DOHH2 (cell line): Measurements from ENCODE around the gene ABI3BP.

Source experiments
- H3F3A ChIP-seq: fragments of 200-600 bp; sonication (generic), shearing (Covaris generic); 2 replicates; pipeline ENCODE4 v1.6.0; 2016; ENCODE audit warnings: antibody characterized with exemption, mild to moderate bottlenecking; ENCODE audit not compliant: control insufficient read depth, insufficient read depth
- H3K27ac ChIP-seq: fragments of 200-600 bp; sonication (generic); 2 replicates; pipeline ENCODE4 v1.5.1; 2014; ENCODE audit warnings: low read depth, mild to moderate bottlenecking, low read length, moderate library complexity
- H3K27me3 ChIP-seq: fragments of 200-600 bp; sonication (generic); 2 replicates; pipeline ENCODE4 v1.6.1; 2014; ENCODE audit warnings: mild to moderate bottlenecking, low read length, mixed read lengths; ENCODE audit not compliant: control insufficient read depth
- H3K36me3 ChIP-seq: fragments of 200-600 bp; sonication (generic); 2 replicates; pipeline ENCODE4 v1.6.1; 2014; ENCODE audit warnings: mild to moderate bottlenecking, low read length, moderate library complexity, mixed read lengths; ENCODE audit not compliant: control insufficient read depth
- H3K4me1 ChIP-seq: fragments of 200-600 bp; sonication (generic); 2 replicates; pipeline ENCODE4 v1.6.1; 2014; ENCODE audit warnings: mild to moderate bottlenecking, low read length, mixed read lengths; ENCODE audit not compliant: control insufficient read depth
- H3K4me2 ChIP-seq: fragments of 200-600 bp; sonication (generic); 2 replicates; pipeline ENCODE4 v1.6.0; 2014; ENCODE audit warnings: mild to moderate bottlenecking, low read length, moderate library complexity
- H3K4me3 ChIP-seq: fragments of 200-600 bp; sonication (generic); 2 replicates; pipeline ENCODE4 v1.5.1; 2014; ENCODE audit warnings: mild to moderate bottlenecking, low read length, mixed read lengths
- H3K79me2 ChIP-seq: fragments of 200-600 bp; sonication (generic); 2 replicates; pipeline ENCODE4 v1.6.1; 2014; ENCODE audit warnings: mild to moderate bottlenecking, low read length, mixed read lengths; ENCODE audit not compliant: control insufficient read depth
- H3K9me2 ChIP-seq: fragments of 200-600 bp; sonication (generic); replicated peaks from 2 replicates; pipeline ENCODE4 v1.6.1; 2014; ENCODE audit warnings: mild to moderate bottlenecking, low read length, mixed read lengths; ENCODE audit not compliant: control insufficient read depth
- H3K9me3 ChIP-seq: fragments of 200-600 bp; sonication (generic); 2 replicates; pipeline ENCODE4 v1.6.1; 2014; ENCODE audit warnings: antibody characterized with exemption, low read length, mixed read lengths; ENCODE audit not compliant: control insufficient read depth, insufficient read depth
- H4K20me1 ChIP-seq: fragments of 200-600 bp; sonication (generic); 2 replicates; pipeline ENCODE4 v1.6.0; 2014; ENCODE audit warnings: low read depth, mild to moderate bottlenecking, antibody characterized with exemption, low read length, moderate library complexity; ENCODE audit not compliant: control insufficient read depth, insufficient read depth
- EZH2phosphoT487 ChIP-seq: fragments of 200-600 bp; sonication (generic); IDR thresholded peaks from 2 replicates; pipeline ENCODE4 v1.6.1; 2017; ENCODE audit warnings: borderline replicate concordance, mild to moderate bottlenecking, antibody characterized with exemption, low read length, moderate library complexity, mixed read lengths
- TF ChIP-seq, protein P1 (sequence below): fragments of 200-600 bp; sonication (generic); IDR thresholded peaks from one replicate; pipeline ENCODE4 v1.5.1; 2014; ENCODE audit warnings: antibody characterized with exemption, mild to moderate bottlenecking, low read depth, low read length; ENCODE audit not compliant: poor library complexity, severe bottlenecking

ABI3BP gene

DNA sequence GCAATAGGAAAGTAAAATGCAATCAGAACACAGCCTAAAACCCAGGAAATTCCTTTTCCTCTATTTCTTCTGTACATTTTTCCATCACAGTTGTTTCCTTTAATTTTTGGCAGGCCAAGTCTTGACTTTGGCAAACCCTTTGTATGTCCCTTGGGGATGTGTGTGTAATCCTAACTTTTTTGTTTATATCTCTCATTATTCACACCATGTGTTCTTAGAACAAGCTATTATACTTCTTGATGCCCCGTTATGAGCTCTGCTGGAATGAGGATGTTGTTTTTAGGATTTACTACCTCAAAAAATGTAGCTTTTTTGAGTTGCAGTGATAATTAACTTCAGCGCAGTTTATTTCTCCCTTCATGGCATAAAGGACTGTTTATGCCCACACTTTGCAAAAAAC is 123.4 kb downstream of the ABI3BP start:
- H3F3A ChIP-seq = no peaks in the 10 kb centered on the region
- no peak overlapping the region for H3K27ac ChIP-seq
- H3K36me3 ChIP-seq = no peaks in the 10 kb centered on the region
- H3K4me2 ChIP-seq = no peak overlapping the region
- H3K4me1 ChIP-seq = no peaks in the 10 kb centered on the region
- no peaks in the 10 kb centered on the region for H4K20me1 ChIP-seq
- no peaks in the 10 kb centered on the region for H3K27me3 ChIP-seq
- no peaks in the 10 kb centered on the region for H3K9me3 ChIP-seq
- TF ChIP-seq EZH2phosphoT487 = no peak
- TF ChIP-seq, protein P1, sequence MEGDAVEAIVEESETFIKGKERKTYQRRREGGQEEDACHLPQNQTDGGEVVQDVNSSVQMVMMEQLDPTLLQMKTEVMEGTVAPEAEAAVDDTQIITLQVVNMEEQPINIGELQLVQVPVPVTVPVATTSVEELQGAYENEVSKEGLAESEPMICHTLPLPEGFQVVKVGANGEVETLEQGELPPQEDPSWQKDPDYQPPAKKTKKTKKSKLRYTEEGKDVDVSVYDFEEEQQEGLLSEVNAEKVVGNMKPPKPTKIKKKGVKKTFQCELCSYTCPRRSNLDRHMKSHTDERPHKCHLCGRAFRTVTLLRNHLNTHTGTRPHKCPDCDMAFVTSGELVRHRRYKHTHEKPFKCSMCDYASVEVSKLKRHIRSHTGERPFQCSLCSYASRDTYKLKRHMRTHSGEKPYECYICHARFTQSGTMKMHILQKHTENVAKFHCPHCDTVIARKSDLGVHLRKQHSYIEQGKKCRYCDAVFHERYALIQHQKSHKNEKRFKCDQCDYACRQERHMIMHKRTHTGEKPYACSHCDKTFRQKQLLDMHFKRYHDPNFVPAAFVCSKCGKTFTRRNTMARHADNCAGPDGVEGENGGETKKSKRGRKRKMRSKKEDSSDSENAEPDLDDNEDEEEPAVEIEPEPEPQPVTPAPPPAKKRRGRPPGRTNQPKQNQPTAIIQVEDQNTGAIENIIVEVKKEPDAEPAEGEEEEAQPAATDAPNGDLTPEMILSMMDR = no peak
- no peak overlapping the region for H3K4me3 ChIP-seq
- no peaks in the 10 kb centered on the region for H3K9me2 ChIP-seq
- H3K79me2 ChIP-seq = no peaks in the 10 kb centered on the region

DNA sequence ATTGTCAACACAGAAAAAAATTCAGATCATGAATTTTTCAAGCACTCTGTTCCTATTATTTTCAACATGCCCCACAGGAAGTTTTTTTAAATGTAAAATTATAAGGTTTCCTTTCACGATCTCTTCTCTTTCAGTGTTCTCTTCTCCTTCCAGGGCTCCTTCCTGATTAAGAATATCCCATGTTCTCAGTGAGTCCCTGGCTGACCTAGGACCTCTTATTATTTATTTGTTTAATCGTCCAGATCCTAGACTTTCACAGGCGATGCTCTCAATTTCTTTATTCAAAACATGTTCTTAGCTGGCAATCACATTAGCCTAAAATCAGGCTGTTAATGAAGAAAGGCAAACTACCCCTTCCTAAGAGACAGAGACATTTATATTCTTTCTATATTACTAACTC is 124.3 kb downstream of the ABI3BP start:
- no peak overlapping the region for H3K4me2 ChIP-seq
- no peaks in the 10 kb centered on the region for H3K4me1 ChIP-seq
- H3K27me3 ChIP-seq = no peaks in the 10 kb centered on the region
- no peaks in the 10 kb centered on the region for H3K9me3 ChIP-seq
- no peaks in the 10 kb centered on the region for H3K79me2 ChIP-seq
- no peaks in the 10 kb centered on the region for H3K36me3 ChIP-seq
- no peaks in the 10 kb centered on the region for H3F3A ChIP-seq
- H4K20me1 ChIP-seq = no peaks in the 10 kb centered on the region
- H3K9me2 ChIP-seq = no peaks in the 10 kb centered on the region
- H3K4me3 ChIP-seq = no peak overlapping the region
- no peak for TF ChIP-seq EZH2phosphoT487
- TF ChIP-seq, protein P1 = no peak
- no peak overlapping the region for H3K27ac ChIP-seq

DNA sequence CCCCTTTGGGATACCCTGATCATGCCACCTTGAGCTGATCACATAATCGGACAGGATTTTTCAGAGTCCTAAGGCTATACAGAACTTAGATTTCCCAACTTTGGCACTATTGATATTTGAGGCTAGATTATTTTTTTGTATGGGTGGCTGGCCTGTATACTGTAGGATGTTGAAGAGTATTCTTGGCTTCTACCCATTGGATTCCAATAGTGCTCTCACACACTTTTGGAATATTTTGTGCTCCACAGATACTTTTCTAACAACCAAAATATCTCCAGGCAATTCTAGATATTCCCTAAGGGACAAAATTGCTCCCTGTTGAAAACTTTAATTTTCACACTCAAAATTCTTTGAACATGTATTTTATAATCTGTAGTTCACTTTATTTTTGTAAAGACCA is 125.1 kb downstream of the ABI3BP start:
- Histone ChIP-seq H3K9me3 (no peaks in the 10 kb centered on the region), H3K4me1 (no peaks in the 10 kb centered on the region), H4K20me1 (no peaks in the 10 kb centered on the region), H3K4me2 (no peak overlapping the region), H3K27ac (no peak overlapping the region), H3K27me3 (no peaks in the 10 kb centered on the region), H3K4me3 (no peak overlapping the region), H3K36me3 (no peaks in the 10 kb centered on the region), H3K9me2 (no peaks in the 10 kb centered on the region), H3F3A (no peaks in the 10 kb centered on the region), H3K79me2 (no peaks in the 10 kb centered on the region)
- no peak for TF ChIP-seq EZH2phosphoT487
- TF ChIP-seq, protein P1 = no peak

DNA sequence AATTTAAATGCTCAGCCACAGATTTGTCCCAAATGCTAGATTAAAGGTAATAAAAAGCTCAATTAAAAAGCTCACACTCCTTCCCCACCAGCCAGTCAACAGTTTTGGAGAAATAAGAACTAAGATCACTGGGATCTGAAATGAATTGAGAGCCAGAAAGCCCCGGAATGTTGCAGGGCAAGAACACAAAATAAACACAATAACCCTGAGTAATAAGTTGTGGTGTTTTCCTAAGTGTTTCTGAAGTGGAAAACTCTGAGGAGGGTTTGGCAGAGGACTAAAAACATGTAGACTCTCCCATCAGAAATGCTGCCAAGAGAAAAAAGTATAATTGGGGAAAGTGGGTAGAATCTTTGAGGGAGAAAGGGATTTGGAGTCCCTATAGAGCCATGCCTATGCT is 127.8 kb downstream of the ABI3BP start:
- TF ChIP-seq EZH2phosphoT487 = no peak
- TF ChIP-seq, protein P1 = no peak
- Histone ChIP-seq H3K9me3 (no peaks in the 10 kb centered on the region), H3K9me2 (no peaks in the 10 kb centered on the region), H3K4me3 (no peak overlapping the region), H3K4me2 (no peak overlapping the region), H3K36me3 (no peaks in the 10 kb centered on the region), H3K27ac (no peak overlapping the region), H3K4me1 (no peaks in the 10 kb centered on the region), H4K20me1 (no peaks in the 10 kb centered on the region), H3K79me2 (no peaks in the 10 kb centered on the region), H3K27me3 (no peaks in the 10 kb centered on the region), H3F3A (no peaks in the 10 kb centered on the region)
